Tibial artery (tissue), 4 donors: ENCODE results near the gene CHMP5.

ENCODE experiments used
- DNase-seq, 2 donors: peaks; one replicate each; pipeline ENCODE4 v3.0.0-alpha.2; 2019
- H3K27ac ChIP-seq, 2 donors: fragments of 200-600 bp; sonication (generic) in 1 of 2; 1 replicate in 1 of 2; 2 replicates in 1 of 2; pipeline ENCODE4 v1.5.1; 2018 to 2019; ENCODE audit warnings: mild to moderate bottlenecking in 1 of 2
- H3K27me3 ChIP-seq, 2 donors: fragments of 200-600 bp; sonication (generic) in 1 of 2; one replicate each; pipeline versions ENCODE4 v1.5.1 to v1.6.0; 2016 to 2019
- H3K36me3 ChIP-seq, 3 donors: fragments of 200-600 bp; sonication (generic) in 2 of 3; one replicate each; pipeline ENCODE4 v1.5.1; 2016 to 2019; ENCODE audit warnings: mild to moderate bottlenecking in 2 of 3
- H3K4me1 ChIP-seq, 4 donors: fragments of 200-600 bp; sonication (generic) in 2 of 4; 1 replicate in 3 of 4; 2 replicates in 1 of 4; pipeline ENCODE4 v1.5.1; 2016 to 2019
- H3K4me3 ChIP-seq, 2 donors: fragments of 200-600 bp; sonication (generic) in 1 of 2; 1 replicate in 1 of 2; 2 replicates in 1 of 2; pipeline ENCODE4 v1.5.1; 2018 to 2019; ENCODE audit warnings: mild to moderate bottlenecking in 2 of 2
- H3K9me3 ChIP-seq, 3 donors: fragments of 200-600 bp; sonication (generic) in 1 of 3; one replicate each; pipeline ENCODE4 v1.5.1; 2016 to 2019
- CTCF ChIP-seq, 2 experiments: fragments of 200-600 bp in 1 of 2; fragments of 450-650 bp in 1 of 2; IDR thresholded peaks; one replicate each; pipeline ENCODE4 v1.5.1; 2017 to 2019; ENCODE audit warnings: antibody characterized with exemption in 2 of 2, mild to moderate bottlenecking in 1 of 2, moderate library complexity in 1 of 2
- intact Hi-C: fragments of 100-400 bp; cut with DNase I; formaldehyde crosslinking; loops from one replicate; pipeline ENCODE4 v1.15.0; 2023; ENCODE audit warnings: low total_unique reads

The CHMP5 gene

GRCh38 chr9:33230756-33231622 is 33.9 kb upstream of the CHMP5 start:
- DNase-seq, result no peak

GRCh38 chr9:33231623-33231942 is 33.3 kb upstream of the CHMP5 start:
- DNase-seq, result no peak
- H3K27me3 ChIP-seq, result peaks cover 0 to 9% of the 10 kb centered on the region in 2 donors
- no peak overlapping the region for H3K27ac ChIP-seq
- no peaks in the 10 kb centered on the region for H3K9me3 ChIP-seq
- no peak for TF ChIP-seq CTCF (IDR thresholded peaks at IDR 0.05)
- intact Hi-C loops, result no loop called here
- H3K4me1 ChIP-seq, result peaks cover 0 to 6% (median 0%) of the 10 kb centered on the region in 4 donors
- H3K36me3 ChIP-seq, result no peaks in the 10 kb centered on the region
- no peak overlapping the region for H3K4me3 ChIP-seq

More at GRCh38 chr9:33230756-33231622, 33.9 kb upstream of the CHMP5 start:
- Histone ChIP-seq H3K36me3 (no peaks in the 10 kb centered on the region), H3K4me3 (no peak overlapping the region), H3K9me3 (no peaks in the 10 kb centered on the region), H3K27ac (no peak overlapping the region), H3K27me3 (peaks cover 0 to 3% of the 10 kb centered on the region in 2 donors), H3K4me1 (peaks cover 0 to 6% (median 0%) of the 10 kb centered on the region in 4 donors)
- TF ChIP-seq CTCF (IDR thresholded peaks at IDR 0.05), result no peak
- intact Hi-C loops, result no loop called here

- Histone ChIP-seq H3K9me3 (no peaks in the 10 kb centered on the region), H3K27ac (no peak overlapping the region), H3K27me3 (peaks cover 0 to 11% of the 10 kb centered on the region in 2 donors), H3K4me1 (peaks cover 0 to 6% (median 0%) of the 10 kb centered on the region in 4 donors), H3K4me3 (no peak overlapping the region), H3K36me3 (no peaks in the 10 kb centered on the region)
- no peak for DNase-seq
- TF ChIP-seq CTCF (IDR thresholded peaks at IDR 0.05), result no peak
- intact Hi-C loops, result no loop called here
These were observed 32.0 kb upstream of the CHMP5 start for GRCh38 chr9:33232815-33233214.

GRCh38 chr9:33233626-33234342 is 31.1 kb upstream of the CHMP5 start:
- H3K27ac ChIP-seq, result no peak overlapping the region
- H3K4me1 ChIP-seq, result peaks cover 0 to 6% (median 0%) of the 10 kb centered on the region in 4 donors
- peaks cover 0 to 11% of the 10 kb centered on the region in 2 donors for H3K27me3 ChIP-seq
- no peaks in the 10 kb centered on the region for H3K9me3 ChIP-seq
- peak in 1 of 2 donors; percentile 61 for DNase-seq
- intact Hi-C loops, result no loop called here
- no peak for TF ChIP-seq CTCF (IDR thresholded peaks at IDR 0.05)
- H3K4me3 ChIP-seq, result no peak overlapping the region
- no peaks in the 10 kb centered on the region for H3K36me3 ChIP-seq

- Histone ChIP-seq H3K4me1 (peaks cover 0 to 6% (median 0%) of the 10 kb centered on the region in 4 donors), H3K4me3 (no peak overlapping the region), H3K27me3 (peaks cover 0 to 11% of the 10 kb centered on the region in 2 donors), H3K36me3 (no peaks in the 10 kb centered on the region), H3K9me3 (no peaks in the 10 kb centered on the region), H3K27ac (no peak overlapping the region)
- intact Hi-C loops, result no loop called here
- no peak for TF ChIP-seq CTCF (IDR thresholded peaks at IDR 0.05)
- peak in 1 of 2 donors; percentile 20 for DNase-seq
These were observed 30.1 kb upstream of the CHMP5 start for GRCh38 chr9:33234511-33235467.
